Measurements from ENCODE around the gene FIP1L1. TPM values are rescaled to one million over a fixed set of nuclear protein-coding genes. Genes with fewer than 3 reads are reported as not detected.

FIP1L1 gene
- total and polyA plus RNA-seq, 2 donors (not counting 1 experiment from before 2014, with no cell fraction given) = 19.0 to 79.3 TPM

GRCh38 chr4:53450773-53451172 is 73.3 kb downstream of the FIP1L1 start:
- Histone ChIP-seq H3K79me2 (ENCODE audit: control insufficient read depth, insufficient read depth, low read length) (no peaks in the 10 kb centered on the region), H3K4me1 (ENCODE audit: control insufficient read depth in 2 of 2, insufficient read depth in 2 of 2, low read length in 2 of 2) (no peaks in the 10 kb centered on the region), H3K27me3 (replicated peaks in 1 of 4; ENCODE audit: control extremely low read depth in 1 of 4, control insufficient read depth in 3 of 4, insufficient read depth in 4 of 4, low read length in 3 of 4) (no peaks in the 10 kb centered on the region), H3K4me2 (replicated peaks; ENCODE audit: low read depth, low read length, poor library complexity, severe bottlenecking) (no peak overlapping the region), H3K9ac (ENCODE audit: low read length) (no peak overlapping the region), H4K20me1 (ENCODE audit: control insufficient read depth, insufficient read depth, low read length, poor library complexity, severe bottlenecking) (no peaks in the 10 kb centered on the region), H3K36me3 (replicated peaks in 1 of 2; ENCODE audit: control extremely low read depth in 1 of 2, control insufficient read depth in 1 of 2, extremely low read depth in 1 of 2, insufficient read depth in 2 of 2, low read length in 1 of 2) (peaks cover 5 to 49% of the 10 kb centered on the region in 2 experiments), H2AFZ (ENCODE audit: insufficient read depth, low read depth, low read length, poor library complexity, severe bottlenecking) (no peak overlapping the region), H3K4me3 (ENCODE audit: control extremely low read depth in 1 of 5, extremely low read depth in 1 of 5, insufficient read depth in 1 of 5, low read depth in 2 of 5, low read length in 4 of 5) (no peak overlapping the region), H3K27ac (ENCODE audit: low read length in 2 of 2) (no peak overlapping the region), H3K9me3 (ENCODE audit: control extremely low read depth in 1 of 3, control insufficient read depth in 2 of 3, insufficient read depth in 1 of 3, low read length in 2 of 3) (no peaks in the 10 kb centered on the region)
- H3K4me3 Mint-ChIP-seq = no peak overlapping the region
- no peaks in the 10 kb centered on the region for H3K27me3 Mint-ChIP-seq
- ChIA-PET CTCF (no interaction called here), POLR2A (no interaction called here)
- intact Hi-C loops (cut with micrococcal nuclease) = no loop called here
- H3K27ac Mint-ChIP-seq = no peak overlapping the region
- DNase-seq = no peak
- H3K4me1 Mint-ChIP-seq = no peaks in the 10 kb centered on the region
- no peak for TF ChIP-seq EZH2 (IDR thresholded peaks at IDR 0.05; ENCODE audit: borderline replicate concordance, insufficient read depth, low read depth, low read length, poor library complexity, severe bottlenecking)
- TF ChIP-seq, protein P1, sequence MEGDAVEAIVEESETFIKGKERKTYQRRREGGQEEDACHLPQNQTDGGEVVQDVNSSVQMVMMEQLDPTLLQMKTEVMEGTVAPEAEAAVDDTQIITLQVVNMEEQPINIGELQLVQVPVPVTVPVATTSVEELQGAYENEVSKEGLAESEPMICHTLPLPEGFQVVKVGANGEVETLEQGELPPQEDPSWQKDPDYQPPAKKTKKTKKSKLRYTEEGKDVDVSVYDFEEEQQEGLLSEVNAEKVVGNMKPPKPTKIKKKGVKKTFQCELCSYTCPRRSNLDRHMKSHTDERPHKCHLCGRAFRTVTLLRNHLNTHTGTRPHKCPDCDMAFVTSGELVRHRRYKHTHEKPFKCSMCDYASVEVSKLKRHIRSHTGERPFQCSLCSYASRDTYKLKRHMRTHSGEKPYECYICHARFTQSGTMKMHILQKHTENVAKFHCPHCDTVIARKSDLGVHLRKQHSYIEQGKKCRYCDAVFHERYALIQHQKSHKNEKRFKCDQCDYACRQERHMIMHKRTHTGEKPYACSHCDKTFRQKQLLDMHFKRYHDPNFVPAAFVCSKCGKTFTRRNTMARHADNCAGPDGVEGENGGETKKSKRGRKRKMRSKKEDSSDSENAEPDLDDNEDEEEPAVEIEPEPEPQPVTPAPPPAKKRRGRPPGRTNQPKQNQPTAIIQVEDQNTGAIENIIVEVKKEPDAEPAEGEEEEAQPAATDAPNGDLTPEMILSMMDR (IDR thresholded peaks at IDR 0.05) = no peak
- no peaks in the 10 kb centered on the region for H3K9me3 Mint-ChIP-seq (ENCODE audit: insufficient read depth)
- ATAC-seq (ENCODE audit: low read depth) = no peak
- 94% methylated on average over 3 of the region's 3 CpGs for WGBS (ENCODE audit: insufficient coverage)

- TF ChIP-seq, protein P1 (IDR thresholded peaks at IDR 0.05) = no peak
- no peak for TF ChIP-seq EZH2 (IDR thresholded peaks at IDR 0.05; ENCODE audit: borderline replicate concordance, insufficient read depth, low read depth, low read length, poor library complexity, severe bottlenecking)
- no peaks in the 10 kb centered on the region for H3K4me1 Mint-ChIP-seq
- Histone ChIP-seq H3K4me1 (ENCODE audit: control insufficient read depth in 2 of 2, insufficient read depth in 2 of 2, low read length in 2 of 2) (no peaks in the 10 kb centered on the region), H2AFZ (ENCODE audit: insufficient read depth, low read depth, low read length, poor library complexity, severe bottlenecking) (no peak overlapping the region), H3K4me2 (replicated peaks; ENCODE audit: low read depth, low read length, poor library complexity, severe bottlenecking) (no peak overlapping the region), H3K9ac (ENCODE audit: low read length) (no peak overlapping the region), H3K36me3 (replicated peaks in 1 of 2; ENCODE audit: control extremely low read depth in 1 of 2, control insufficient read depth in 1 of 2, extremely low read depth in 1 of 2, insufficient read depth in 2 of 2, low read length in 1 of 2) (peaks cover 1 to 52% of the 10 kb centered on the region in 2 experiments), H3K4me3 (ENCODE audit: control extremely low read depth in 1 of 5, extremely low read depth in 1 of 5, insufficient read depth in 1 of 5, low read depth in 2 of 5, low read length in 4 of 5) (no peak overlapping the region), H4K20me1 (ENCODE audit: control insufficient read depth, insufficient read depth, low read length, poor library complexity, severe bottlenecking) (no peaks in the 10 kb centered on the region), H3K9me3 (ENCODE audit: control extremely low read depth in 1 of 3, control insufficient read depth in 2 of 3, insufficient read depth in 1 of 3, low read length in 2 of 3) (no peaks in the 10 kb centered on the region), H3K27ac (ENCODE audit: low read length in 2 of 2) (no peak overlapping the region), H3K79me2 (ENCODE audit: control insufficient read depth, insufficient read depth, low read length) (no peaks in the 10 kb centered on the region), H3K27me3 (replicated peaks in 1 of 4; ENCODE audit: control extremely low read depth in 1 of 4, control insufficient read depth in 3 of 4, insufficient read depth in 4 of 4, low read length in 3 of 4) (no peaks in the 10 kb centered on the region)
- H3K27me3 Mint-ChIP-seq = no peaks in the 10 kb centered on the region
- ATAC-seq (ENCODE audit: low read depth) (no peak), DNase-seq (no peak)
- POLR2A ChIA-PET = no interaction called here
- H3K27ac Mint-ChIP-seq = no peak overlapping the region
- no peak overlapping the region for H3K4me3 Mint-ChIP-seq
- intact Hi-C loops (cut with micrococcal nuclease) = no loop called here
- no peaks in the 10 kb centered on the region for H3K9me3 Mint-ChIP-seq (ENCODE audit: insufficient read depth)
- no CpG with 5 or more reads among the region's 2 CpGs for WGBS (ENCODE audit: insufficient coverage)
- CTCF ChIA-PET = no interaction called here
These were observed 75.9 kb downstream of the FIP1L1 start for GRCh38 chr4:53453385-53453784.

Data from B cell (primary cell).